Mucosa of descending colon (tissue), 3 donors: ENCODE data around the gene SORCS2. TPM values are rescaled to one million over a fixed set of nuclear protein-coding genes. Genes with fewer than 3 reads are reported as not detected.

Source experiments
- ATAC-seq: fragments of 200-7000 bp; cut with Tn5 transposase; one replicate; pipeline ENCODE4 v1.9.1; 2020; ENCODE audit warnings: mild to moderate bottlenecking, moderate library complexity
- DNase-seq, 3 donors: peaks; one replicate each; pipeline ENCODE4 v3.0.0-alpha.2; 2020
- H3K36me3 ChIP-seq: fragments of 200-600 bp; one replicate; pipeline ENCODE4 v1.8.0; 2021; ENCODE audit warnings: low read depth, mild to moderate bottlenecking
- H3K4me1 ChIP-seq: fragments of 200-600 bp; one replicate; pipeline ENCODE4 v1.8.0; 2021; ENCODE audit warnings: low read depth, mild to moderate bottlenecking
- H3K4me3 ChIP-seq: fragments of 200-600 bp; one replicate; pipeline ENCODE4 v1.8.0; 2021; ENCODE audit warnings: mild to moderate bottlenecking
- H3K9me3 ChIP-seq: fragments of 200-600 bp; one replicate; pipeline ENCODE4 v1.8.0; 2021; ENCODE audit warnings: mild to moderate bottlenecking
- intact Hi-C, 2 donors: fragments of 100-400 bp; cut with DNase I in 1 of 2; cut with micrococcal nuclease in 1 of 2; formaldehyde crosslinking; loops; one replicate each; pipeline versions ENCODE4 v1.11.0 to v1.11.1; 2022; cut with DNase I, micrococcal nuclease
- total RNA-seq, 3 donors: library from RNA; stranded (reverse); fragmentation: NEBNext Ultra II Directional in 2 of 3; extraction: Animal tissue kit (Norgen Biotek cat#: 25700) in 2 of 3; gene quantifications; one replicate each; pipeline versions ENCODE4 v1.2.1 to v1.2.4, GENCODE V29; 2021 to 2023
- TF ChIP-seq, protein P1 (sequence below): fragments of 200-600 bp; IDR thresholded peaks from one replicate; pipeline ENCODE4 v1.8.0; 2022; ENCODE audit warnings: antibody characterized with exemption, mild to moderate bottlenecking
- donor health status: DM: no; HTN: no; CAD: no; lungs with moderate emphysema.
- donor health status: DM: no; HTN: no; CAD: no.
- donor health status: DM: no; HTN: yes; CAD: no.

The SORCS2 gene
- total RNA-seq, 3 donors from 2014 or later, result 0.20 to 3.1 (median 1.5) TPM

DNA sequence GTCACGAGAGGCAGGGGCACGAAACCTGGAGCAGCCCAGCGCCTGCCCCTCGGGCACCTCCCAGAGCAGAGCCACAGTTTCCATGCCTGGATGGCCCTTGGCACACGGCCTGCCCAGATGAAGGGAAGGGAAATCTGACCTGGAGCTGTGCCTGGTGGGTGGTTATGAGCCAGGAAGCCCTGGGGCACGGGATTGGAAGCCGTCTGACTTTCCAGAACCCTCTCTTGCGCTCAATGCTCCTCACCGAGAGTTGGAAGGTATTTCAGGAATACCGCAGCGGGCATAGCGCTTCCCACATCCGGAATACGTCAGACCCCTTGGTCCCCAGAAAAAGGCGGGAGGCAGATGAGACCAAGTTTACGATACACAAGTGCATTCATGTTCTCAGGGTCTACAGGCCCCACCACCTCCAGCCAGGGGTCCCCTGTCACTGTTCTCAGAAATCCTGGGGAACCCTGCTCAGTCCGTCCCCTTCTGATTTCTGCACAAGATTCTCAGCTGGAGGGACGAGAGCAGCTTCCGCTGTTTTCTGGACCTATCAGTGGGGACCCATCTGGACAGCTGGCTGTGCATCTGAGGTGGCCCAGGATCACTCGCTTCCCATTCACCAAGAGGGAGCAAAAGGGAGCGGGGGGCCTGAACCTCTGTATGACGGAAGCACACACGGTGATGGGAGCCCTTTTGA lies 574.5 kb downstream of the SORCS2 start:
- Histone ChIP-seq H3K4me1 (peaks cover 6% of the 10 kb centered on the region), H3K9me3 (no peaks in the 10 kb centered on the region), H3K36me3 (no peaks in the 10 kb centered on the region), H3K4me3 (no peak overlapping the region)
- DNase-seq, result no peak
- intact Hi-C loops, result no loop called here
- no peak for ATAC-seq
- TF ChIP-seq, protein P1, sequence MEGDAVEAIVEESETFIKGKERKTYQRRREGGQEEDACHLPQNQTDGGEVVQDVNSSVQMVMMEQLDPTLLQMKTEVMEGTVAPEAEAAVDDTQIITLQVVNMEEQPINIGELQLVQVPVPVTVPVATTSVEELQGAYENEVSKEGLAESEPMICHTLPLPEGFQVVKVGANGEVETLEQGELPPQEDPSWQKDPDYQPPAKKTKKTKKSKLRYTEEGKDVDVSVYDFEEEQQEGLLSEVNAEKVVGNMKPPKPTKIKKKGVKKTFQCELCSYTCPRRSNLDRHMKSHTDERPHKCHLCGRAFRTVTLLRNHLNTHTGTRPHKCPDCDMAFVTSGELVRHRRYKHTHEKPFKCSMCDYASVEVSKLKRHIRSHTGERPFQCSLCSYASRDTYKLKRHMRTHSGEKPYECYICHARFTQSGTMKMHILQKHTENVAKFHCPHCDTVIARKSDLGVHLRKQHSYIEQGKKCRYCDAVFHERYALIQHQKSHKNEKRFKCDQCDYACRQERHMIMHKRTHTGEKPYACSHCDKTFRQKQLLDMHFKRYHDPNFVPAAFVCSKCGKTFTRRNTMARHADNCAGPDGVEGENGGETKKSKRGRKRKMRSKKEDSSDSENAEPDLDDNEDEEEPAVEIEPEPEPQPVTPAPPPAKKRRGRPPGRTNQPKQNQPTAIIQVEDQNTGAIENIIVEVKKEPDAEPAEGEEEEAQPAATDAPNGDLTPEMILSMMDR, result no peak

DNA sequence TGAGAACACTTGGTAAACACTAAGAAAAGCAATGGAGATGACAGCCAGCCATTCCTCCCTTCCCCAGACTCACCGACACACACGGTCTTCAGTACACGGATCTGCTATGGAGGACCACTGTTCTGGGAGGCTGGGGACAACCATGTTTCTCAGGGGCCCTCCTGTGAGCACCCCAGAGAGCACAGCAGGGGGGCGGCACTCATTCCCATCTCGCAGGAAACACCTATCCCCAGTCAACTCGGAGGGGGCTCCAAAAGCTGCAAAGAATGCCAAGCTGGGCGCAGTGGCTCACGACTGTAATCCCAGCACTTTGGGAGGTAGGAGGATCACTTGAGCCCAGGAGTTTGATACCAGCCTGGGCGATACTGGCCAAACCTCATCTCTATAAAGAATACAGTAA lies 575.2 kb downstream of the SORCS2 start:
- no peak for ATAC-seq
- DNase-seq, result no peak
- TF ChIP-seq, protein P1, result no peak
- intact Hi-C loops, result no loop called here
- peaks cover 12% of the 10 kb centered on the region for H3K4me1 ChIP-seq
- no peak overlapping the region for H3K4me3 ChIP-seq
- no peaks in the 10 kb centered on the region for H3K36me3 ChIP-seq
- no peaks in the 10 kb centered on the region for H3K9me3 ChIP-seq

DNA sequence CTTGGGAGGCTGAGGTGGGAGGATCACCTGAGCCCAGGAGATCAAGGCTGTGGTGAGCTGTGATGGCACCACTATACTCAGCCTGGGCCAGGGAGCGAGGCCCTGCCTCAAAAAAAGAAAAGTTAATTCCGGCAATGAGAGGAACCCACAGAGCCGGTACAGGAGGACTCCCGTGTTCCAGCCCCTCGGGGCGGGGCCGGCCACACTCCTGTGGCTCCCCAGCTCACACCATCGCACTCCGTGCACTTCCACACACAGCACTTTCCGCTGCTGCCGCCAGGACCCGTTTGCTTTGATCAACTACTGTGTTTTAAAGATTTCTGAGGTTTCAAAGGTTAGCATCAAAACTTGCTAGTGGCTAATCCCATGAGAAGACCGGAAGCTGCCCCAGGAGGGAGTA lies 575.6 kb downstream of the SORCS2 start:
- no peak for ATAC-seq
- TF ChIP-seq, protein P1, result no peak
- DNase-seq, result no peak
- Histone ChIP-seq H3K36me3 (no peaks in the 10 kb centered on the region), H3K4me1 (peaks cover 16% of the 10 kb centered on the region), H3K4me3 (no peak overlapping the region), H3K9me3 (no peaks in the 10 kb centered on the region)
- intact Hi-C loops, result no loop called here

DNA sequence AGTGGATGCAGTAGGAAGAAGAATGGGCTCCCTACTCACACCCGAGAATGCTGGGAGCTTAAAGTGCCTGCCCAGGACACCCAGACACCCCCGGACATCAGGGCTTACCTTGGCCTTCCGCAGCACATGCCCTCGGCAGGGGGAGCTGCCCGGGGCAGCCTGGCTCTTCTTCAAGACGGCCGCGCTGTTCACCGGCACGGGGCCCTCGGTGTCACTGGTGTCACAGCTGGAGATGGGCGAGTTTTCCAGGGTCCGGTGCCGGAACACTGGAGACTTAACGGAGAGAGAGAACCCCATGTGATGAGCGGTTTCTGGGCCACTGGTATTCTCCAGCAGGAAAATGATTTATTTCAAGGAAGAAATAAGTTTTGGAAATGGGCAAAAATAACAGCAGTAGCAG lies 576.4 kb downstream of the SORCS2 start:
- no peak for ATAC-seq
- Histone ChIP-seq H3K36me3 (no peaks in the 10 kb centered on the region), H3K4me1 (peaks cover 24% of the 10 kb centered on the region), H3K9me3 (no peaks in the 10 kb centered on the region), H3K4me3 (no peak overlapping the region)
- DNase-seq, result no peak
- TF ChIP-seq, protein P1, result no peak
- intact Hi-C loops, result no loop called here

DNA sequence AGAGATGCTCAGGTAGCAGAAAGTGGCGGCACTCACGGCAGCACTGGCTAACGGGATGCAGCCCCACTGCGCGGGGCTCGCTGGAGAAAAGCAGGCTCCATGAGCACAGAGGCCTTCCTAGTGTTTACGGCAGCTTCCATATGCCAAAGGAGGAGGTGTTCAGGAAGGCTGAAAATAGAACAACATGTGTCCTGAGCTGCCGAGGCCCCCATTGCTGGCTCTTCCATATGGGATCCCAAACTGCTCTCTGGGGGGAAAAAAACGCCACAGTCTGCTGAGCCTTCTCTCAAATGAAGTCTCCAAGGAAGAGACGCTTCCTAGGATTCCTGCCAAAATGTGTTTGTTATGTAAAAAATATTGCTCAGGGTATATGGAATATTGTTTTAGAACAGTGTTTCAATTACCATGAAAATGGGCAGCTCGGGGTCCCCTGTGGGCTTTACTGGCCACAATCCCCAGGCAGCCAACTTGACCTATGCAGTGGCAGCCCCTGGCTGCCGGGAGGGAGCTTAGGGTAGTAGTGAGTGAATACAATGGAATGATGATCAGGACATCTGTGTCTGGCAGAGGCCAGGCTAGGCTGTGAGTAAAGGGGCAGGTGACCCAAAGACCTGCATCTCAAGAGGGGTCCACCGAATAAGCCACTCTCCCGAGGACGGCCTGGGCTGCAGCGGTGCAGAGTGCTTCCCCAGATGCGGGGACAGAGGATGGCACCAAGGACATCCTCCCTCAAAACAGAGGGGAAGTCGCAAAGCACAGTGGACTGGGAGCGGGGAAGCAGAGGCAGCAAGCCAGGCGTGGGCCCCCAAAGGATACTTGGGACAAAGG lies 577.3 kb downstream of the SORCS2 start:
- ATAC-seq, result no peak
- no peaks in the 10 kb centered on the region for H3K9me3 ChIP-seq
- no peak for DNase-seq
- no peak overlapping the region for H3K4me3 ChIP-seq
- peaks cover 26% of the 10 kb centered on the region for H3K4me1 ChIP-seq
- TF ChIP-seq, protein P1, result no peak
- no peaks in the 10 kb centered on the region for H3K36me3 ChIP-seq
- intact Hi-C loops, result no loop called here
